GM19438 (cell line): ENCODE data around the gene GCKR.
"Not testable (repeated sequence)": the region's sequence is repeated elsewhere in the genome, so short reads cannot be mapped to it uniquely, and the experiment has no call there.

Source experiments
- ATAC-seq: cut with Tn5 transposase; IDR thresholded peaks from one replicate; pipeline ENCODE4 v1.9.1; 2021; ENCODE audit warnings: low read depth; ENCODE audit not compliant: unreplicated experiment

Gene GCKR

GRCh38 chr2:27506587-27506986 lies 9.9 kb downstream of the GCKR start:
- no peak for ATAC-seq

- ATAC-seq, result no peak
Observed at GRCh38 chr2:27507293-27507692, 10.7 kb downstream of the GCKR start.

- no peak for ATAC-seq
Observed at GRCh38 chr2:27509326-27509725, 12.7 kb downstream of the GCKR start.

- no peak for ATAC-seq
Observed at GRCh38 chr2:27518113-27518781, 21.6 kb downstream of the GCKR start.

GRCh38 chr2:27518782-27519113 lies 22.1 kb downstream of the GCKR start:
- no peak for ATAC-seq

- ATAC-seq, result no peak
Observed at GRCh38 chr2:27520316-27520715, 23.7 kb downstream of the GCKR start.

- no peak for ATAC-seq
Observed at GRCh38 chr2:27522400-27522945, 25.8 kb downstream of the GCKR start.

- no peak for ATAC-seq
Observed at GRCh38 chr2:27527182-27527581, 30.5 kb downstream of the GCKR start.

GRCh38 chr2:27531983-27532382 lies 35.3 kb downstream of the GCKR start:
- no peak for ATAC-seq

GRCh38 chr2:27537287-27537686 lies 40.6 kb downstream of the GCKR start:
- ATAC-seq, result no peak

GRCh38 chr2:27538839-27539450 lies 42.3 kb downstream of the GCKR start:
- not testable (repeated sequence) for ATAC-seq

- ATAC-seq, result not testable (repeated sequence)
Observed at GRCh38 chr2:27539649-27540048, 43.0 kb downstream of the GCKR start.

- ATAC-seq, result no peak
Observed at GRCh38 chr2:27544143-27544821, 47.6 kb downstream of the GCKR start.

GRCh38 chr2:27545348-27546141 lies 48.9 kb downstream of the GCKR start:
- no peak for ATAC-seq

- no peak for ATAC-seq
Observed at GRCh38 chr2:27549303-27549702, 52.7 kb downstream of the GCKR start.

GRCh38 chr2:27551514-27551913 lies 54.9 kb downstream of the GCKR start:
- ATAC-seq, result no peak

- no peak for ATAC-seq
Observed at GRCh38 chr2:27552941-27553340, 56.3 kb downstream of the GCKR start.

- ATAC-seq, result not testable (repeated sequence)
Observed at GRCh38 chr2:27554451-27554850, 57.8 kb downstream of the GCKR start.

GRCh38 chr2:27559228-27559627 lies 62.6 kb downstream of the GCKR start:
- no peak for ATAC-seq

GRCh38 chr2:27561060-27561459 lies 64.4 kb downstream of the GCKR start:
- ATAC-seq, result no peak

- no peak for ATAC-seq
Observed at GRCh38 chr2:27566628-27567027, 70.0 kb downstream of the GCKR start.
